HepG2 (cell line): ENCODE data around the gene TRAP1. TPM values are rescaled to one million over a fixed set of nuclear protein-coding genes. Genes with fewer than 3 reads are reported as not detected.

Experiments
- ATAC-seq: fragments of 200-7000 bp; cut with Tn5 transposase; 3 replicates; pipeline ENCODE4 v1.9.1; 2020; ENCODE audit warnings: mild to moderate bottlenecking, moderate library complexity
- BruUV-seq: library from RNA; stranded (reverse); fragments of 400-500 nt; replicated peaks from 2 replicates; lab custom pipeline; 2021; lab: Mats Ljungman, UMichigan
- CTCF ChIA-PET: fragments of 300-600 bp; formaldehyde crosslinking; extraction: SDS; loops from one replicate; lab custom pipeline; 2021; ENCODE audit warnings: low total read pairs, inconsistent platforms, low intra/inter-chr PET ratio; lab: Yijun Ruan, JAX
- POLR2A ChIA-PET: fragments of 350-600 bp; sonication (Branson Sonifier 250); formaldehyde crosslinking; loops from one replicate; lab custom pipeline; 2020; ENCODE audit warnings: antibody characterized with exemption, inconsistent platforms; lab: Yijun Ruan, JAX
- DNase-seq: peaks from one replicate; pipeline ENCODE4 v3.0.0-alpha.2; 2015; ENCODE audit warnings: low spot score
- FAIRE-seq: peaks from 3 replicates; lab custom pipeline; 2011; peaks lifted over from hg19 to GRCh38; lab: Jason Lieb, UNC
- H2AFZ ChIP-seq: one replicate; pipeline ENCODE4 v1.6.1; 2011; ENCODE audit warnings: low read length, inconsistent platforms
- H3K27ac ChIP-seq: fragments of 300-600 bp; 3 replicates; pipeline ENCODE4 v1.8.0; 2011; ENCODE audit warnings: mixed run types, mild to moderate bottlenecking, mixed read lengths, low read length, inconsistent platforms; ENCODE audit not compliant: insufficient read depth; ENCODE audit errors: extremely low read length
- H3K27me3 ChIP-seq, 2 experiments: fragments of 200-600 bp in 1 of 2; 2 replicates in 1 of 2; 3 replicates in 1 of 2; pipeline versions ENCODE4 v1.6.0 to v1.8.0; 2011; ENCODE audit warnings: low read length in 2 of 2, mild to moderate bottlenecking in 2 of 2, moderate library complexity in 2 of 2, inconsistent platforms in 1 of 2; ENCODE audit not compliant: insufficient read depth in 2 of 2, control insufficient read depth in 1 of 2
- H3K36me3 ChIP-seq, 2 experiments: fragments of 200-600 bp in 1 of 2; replicated peaks in 1 of 2; 2 replicates in 1 of 2; 3 replicates in 1 of 2; pipeline versions ENCODE4 v1.5.1 to v1.8.0; 2011; ENCODE audit warnings: low read length in 2 of 2, inconsistent platforms in 1 of 2; ENCODE audit not compliant: insufficient read depth in 2 of 2, control insufficient read depth in 1 of 2
- H3K4me1 ChIP-seq: 2 replicates; pipeline ENCODE4 v1.5.1; 2012; ENCODE audit warnings: low read length, inconsistent platforms; ENCODE audit not compliant: insufficient read depth
- H3K4me2 ChIP-seq: 2 replicates; pipeline ENCODE4 v1.6.0; 2011; ENCODE audit warnings: low read depth, low read length, inconsistent platforms
- H3K4me3 ChIP-seq, 3 experiments: fragments of 200-600 bp in 1 of 3; sonication (generic), shearing (Covaris generic) in 1 of 3; replicated peaks in 1 of 3; 2 replicates each; pipeline ENCODE4 v1.5.1; 2011 to 2016; ENCODE audit warnings: low read length in 3 of 3, inconsistent platforms in 2 of 3, low read depth in 2 of 3, mild to moderate bottlenecking in 2 of 3, control low read depth in 1 of 3, mixed read lengths in 1 of 3; ENCODE audit not compliant: insufficient read depth in 1 of 3
- H3K79me2 ChIP-seq: one replicate; pipeline ENCODE4 v1.6.1; 2011; ENCODE audit warnings: low read length, inconsistent platforms; ENCODE audit not compliant: insufficient read depth
- H3K9ac ChIP-seq: 2 replicates; pipeline ENCODE4 v1.6.0; 2011; ENCODE audit warnings: mild to moderate bottlenecking, low read depth, low read length, inconsistent platforms; ENCODE audit not compliant: insufficient read depth
- H3K9me3 ChIP-seq: 2 replicates; pipeline ENCODE4 v1.5.1; 2012; ENCODE audit warnings: mild to moderate bottlenecking, low read length
- H4K20me1 ChIP-seq: 2 replicates; pipeline ENCODE4 v1.6.0; 2011; ENCODE audit warnings: inconsistent platforms, mild to moderate bottlenecking, low read length, moderate library complexity; ENCODE audit not compliant: insufficient read depth
- NFKB2 ChIP-seq: sonication (generic); formaldehyde crosslinking; IDR thresholded peaks from 2 replicates; pipeline ENCODE4 v1.4.0; 2020; ENCODE audit warnings: missing genetic modification reagents, borderline replicate concordance
- NFYC ChIP-seq: IDR thresholded peaks from 2 replicates; pipeline ENCODE4 v1.6.1; 2016; ENCODE audit warnings: missing genetic modification reagents, missing compliant biosample characterization
- POLR2G ChIP-seq: fragments of 200-400 bp; formaldehyde crosslinking; IDR thresholded peaks from 2 replicates; pipeline ENCODE4 v1.6.1; 2018; ENCODE audit warnings: mild to moderate bottlenecking, low read depth, low read length, moderate library complexity
- PRDM15 ChIP-seq: sonication (generic); formaldehyde crosslinking; IDR thresholded peaks from 2 replicates; pipeline ENCODE4 v1.4.0; 2020; ENCODE audit warnings: missing genetic modification reagents
- PTBP1 ChIP-seq: fragments of 200-400 bp; formaldehyde crosslinking; IDR thresholded peaks from 2 replicates; pipeline ENCODE4 v1.6.1; 2018; ENCODE audit warnings: low read length, low read depth; ENCODE audit not compliant: poor library complexity, severe bottlenecking
- SALL1 ChIP-seq: sonication (generic); formaldehyde crosslinking; IDR thresholded peaks from 2 replicates; pipeline ENCODE4 v1.8.0; 2022; ENCODE audit warnings: mild to moderate bottlenecking, missing genetic modification reagents
- ZGPAT ChIP-seq: IDR thresholded peaks from 2 replicates; pipeline ENCODE4 v1.6.1; 2016; ENCODE audit warnings: mild to moderate bottlenecking
- ZNF121 ChIP-seq: sonication (generic); formaldehyde crosslinking; IDR thresholded peaks from 2 replicates; pipeline ENCODE4 v1.5.0; 2020; ENCODE audit warnings: mild to moderate bottlenecking, missing genetic modification reagents
- ZNF414 ChIP-seq: sonication (generic); formaldehyde crosslinking; IDR thresholded peaks from 2 replicates; pipeline ENCODE4 v1.5.0; 2020; ENCODE audit warnings: missing genetic modification reagents
- ZNF724P ChIP-seq: sonication (generic); formaldehyde crosslinking; IDR thresholded peaks from 2 replicates; pipeline ENCODE4 v1.8.0; 2022; ENCODE audit warnings: missing genetic modification reagents, borderline replicate concordance
- WGBS: methylation state at CpG from one replicate; pipeline ENCODE4 v1.1.6; 2017; ENCODE audit warnings: low lambda C conversion rate; 5-methylcytosine and 5-hydroxymethylcytosine counted together
- in situ Hi-C: cut with HindIII; loops from 2 replicates; pipeline ENCODE4 v1.10.0; 2017; ENCODE audit warnings: low pct_unique_long_range_greater_than_20kb; ENCODE audit not compliant: extremely low pct_ligation_motif_present
- intact Hi-C: fragments of 100-400 bp; cut with micrococcal nuclease; formaldehyde crosslinking; loops from one replicate; pipeline ENCODE4 v1.10.0; 2022; ENCODE audit not compliant: unreplicated experiment
- polyA plus RNA-seq, 8 experiments: library from polyadenylated mRNA; depleted of rRNA in 3 of 8; stranded (reverse) in 7 of 8; unstranded in 1 of 8; fragments of >200 nt; fragmentation: Illumina TruSeq in 4 of 8; extraction: Trizol in 4 of 8; gene quantifications; 2 replicates each; pipeline versions ENCODE4 v1.2.1 to v1.2.3, GENCODE V29; 2011 to 2016; ENCODE audit warnings: low read depth in 4 of 8, missing spikeins in 1 of 8, mixed read lengths in 1 of 8; ENCODE audit not compliant: insufficient read depth in 1 of 8
- total RNA-seq, 5 experiments: library from RNA; depleted of rRNA; stranded (reverse); fragments of >200 nt; fragmentation: Illumina TruSeq; extraction: Trizol; gene quantifications; 2 replicates each; pipeline ENCODE4 v1.2.3, GENCODE V29; 2016; ENCODE audit warnings: low read depth in 1 of 5

The TRAP1 gene
- total and polyA plus RNA-seq, 2 of the 13 experiments (the other 11 are each of a cell fraction or from before 2014, with no cell fraction given), result 127 to 240 TPM

- H3K79me2 ChIP-seq, result no peaks in the 10 kb centered on the region
- no TSS peak for BruUV-seq
- FAIRE-seq, result no peak
Measured at GRCh38 chr16:3673676-3674377, 43.5 kb downstream of the TRAP1 start.

GRCh38 chr16:3673201-3673600, 44.1 kb downstream of the TRAP1 start:
- H2AFZ ChIP-seq, result no peak overlapping the region
- H3K4me1 ChIP-seq, result no peaks in the 10 kb centered on the region
- no peaks in the 10 kb centered on the region for H3K9me3 ChIP-seq
- intact Hi-C loops, result no loop called here
- H3K27ac ChIP-seq, result no peak overlapping the region
- CTCF ChIA-PET, result no interaction called here
- no peaks in the 10 kb centered on the region for H3K27me3 ChIP-seq
- TF ChIP-seq NFYC (CRISPR knock-in tag), result no peak
- no peak for TF ChIP-seq ZNF724P (CRISPR knock-in tag)
- TF ChIP-seq POLR2G, result no peak
- no peak for TF ChIP-seq PRDM15 (CRISPR knock-in tag)
- no peak for TF ChIP-seq ZNF414 (CRISPR knock-in tag)
- no peak for TF ChIP-seq PTBP1
- TF ChIP-seq NFKB2 (CRISPR knock-in tag), result no peak
- TF ChIP-seq SALL1, result no peak
- TF ChIP-seq, all 625 proteins: peak for 0
- Histone ChIP-seq H3K4me2 (no peak overlapping the region), H4K20me1 (no peaks in the 10 kb centered on the region), H3K9ac (no peak overlapping the region), H3K79me2 (no peaks in the 10 kb centered on the region), H3K4me3 (no peak overlapping the region), H3K36me3 (peaks cover 38 to 84% of the 10 kb centered on the region in 2 experiments; a peak in 4 of 5 replicates)
- FAIRE-seq (no peak), ATAC-seq (no peak), DNase-seq (no peak)
- WGBS, result 99% methylated on average over 10 of the region's 18 CpGs
- POLR2A ChIA-PET, result no interaction called here
- BruUV-seq, result no TSS peak
- in situ Hi-C loops, result no loop called here

More at GRCh38 chr16:3673676-3674377, 43.5 kb downstream of the TRAP1 start:
- Histone ChIP-seq H3K9me3 (no peaks in the 10 kb centered on the region), H3K27me3 (no peaks in the 10 kb centered on the region), H3K27ac (no peak overlapping the region), H2AFZ (no peak overlapping the region), H3K4me1 (no peaks in the 10 kb centered on the region), H3K9ac (no peak overlapping the region), H3K4me2 (no peak overlapping the region), H3K36me3 (peaks cover 39 to 80% of the 10 kb centered on the region in 2 experiments; a peak in 4 of 5 replicates), H4K20me1 (no peaks in the 10 kb centered on the region), H3K4me3 (no peak overlapping the region)
- CTCF ChIA-PET, result no interaction called here
- POLR2A ChIA-PET, result no interaction called here
- 92% methylated on average over 13 of the region's 13 CpGs for WGBS
- TF ChIP-seq ZNF121 (CRISPR knock-in tag) (peak; percentile 57; the same call in 1 of the 2 replicates), ZGPAT (CRISPR knock-in tag) (no peak)
- intact Hi-C loops (no loop called here), in situ Hi-C loops (no loop called here)
- ATAC-seq (no peak), DNase-seq (no peak)
